Retinal pigment epithelial cell (primary cell): ENCODE data around the gene TOMM40L.

Source experiments
- DNase-seq: peaks from one replicate; pipeline ENCODE4 v3.0.0-alpha.2; 2010; ENCODE audit warnings: low read depth
- H3K4me3 ChIP-seq: 2 replicates; pipeline ENCODE4 v1.5.1; 2011; ENCODE audit warnings: mild to moderate bottlenecking, low read length, control low read depth, moderate library complexity
- CTCF ChIP-seq: conservative IDR thresholded peaks from 2 replicates; pipeline ENCODE4 v1.5.1; 2011; ENCODE audit warnings: low read depth, low read length, control low read depth, inconsistent platforms

Gene TOMM40L

GRCh38 chr1:161182214-161182613 is 43.6 kb upstream of the TOMM40L start:
- H3K4me3 ChIP-seq, result no peak overlapping the region

GRCh38 chr1:161185282-161185682 is 40.6 kb upstream of the TOMM40L start:
- TF ChIP-seq CTCF, result no peak
- peak; percentile 87 for DNase-seq
- no peak overlapping the region for H3K4me3 ChIP-seq

More at GRCh38 chr1:161182214-161182613, 43.6 kb upstream of the TOMM40L start:
- DNase-seq, result no peak
- TF ChIP-seq CTCF, result no peak

- DNase-seq, result no peak
- no peak overlapping the region for H3K4me3 ChIP-seq
- TF ChIP-seq CTCF, result no peak
Observed at GRCh38 chr1:161185732-161186311, 40.0 kb upstream of the TOMM40L start.

GRCh38 chr1:161187311-161187710 is 38.5 kb upstream of the TOMM40L start:
- TF ChIP-seq CTCF, result no peak
- H3K4me3 ChIP-seq, result no peak overlapping the region
- peak; percentile 43 for DNase-seq

- H3K4me3 ChIP-seq, result no peak overlapping the region
- TF ChIP-seq CTCF, result no peak
- DNase-seq, result no peak
Observed at GRCh38 chr1:161188381-161188780, 37.5 kb upstream of the TOMM40L start.

- no peak for TF ChIP-seq CTCF
- no peak for DNase-seq
- no peak overlapping the region for H3K4me3 ChIP-seq
Observed at GRCh38 chr1:161189036-161189435, 36.8 kb upstream of the TOMM40L start.

- no peak for TF ChIP-seq CTCF
- no peak for DNase-seq
- no peak overlapping the region for H3K4me3 ChIP-seq
Observed at GRCh38 chr1:161190962-161191521, 34.8 kb upstream of the TOMM40L start.
